OCI-LY7 (cell line): ENCODE data around the gene GGT6.

Experiments
- CTCF ChIP-seq: fragments of 200-600 bp; sonication (generic); conservative IDR thresholded peaks from 2 replicates; pipeline ENCODE4 v1.5.1; 2014; ENCODE audit warnings: mild to moderate bottlenecking, antibody characterized with exemption, low read length, moderate library complexity, mixed read lengths
- EZH2phosphoT487 ChIP-seq: fragments of 200-600 bp; sonication (generic); IDR thresholded peaks from 2 replicates; pipeline ENCODE4 v1.6.1; 2018; ENCODE audit warnings: low read depth, borderline replicate concordance, mild to moderate bottlenecking, mixed run types, antibody characterized with exemption, low read length, moderate library complexity, mixed read lengths

DNA sequence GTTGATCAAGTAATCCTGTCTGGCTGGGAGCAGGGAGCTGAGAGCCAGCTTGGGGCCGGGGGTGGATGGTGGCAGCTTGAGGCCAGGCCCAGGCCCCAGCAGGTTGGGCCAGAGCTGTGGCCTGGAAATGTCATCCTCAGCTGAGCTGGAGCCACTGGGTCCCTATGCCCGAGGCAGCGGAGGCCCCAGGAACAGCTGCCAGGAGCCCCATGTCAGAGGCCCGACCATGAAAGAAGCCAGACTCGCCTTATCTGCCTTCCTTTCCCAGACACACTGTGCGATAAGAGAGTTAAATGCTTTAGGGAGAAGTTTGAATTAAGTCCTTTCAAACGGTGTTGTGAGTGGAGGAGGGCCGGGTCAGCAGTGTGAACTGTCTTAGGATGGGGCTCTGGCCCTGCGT, 27.4 kb upstream of the GGT6 start:
- TF ChIP-seq CTCF, result no peak
- no peak for TF ChIP-seq EZH2phosphoT487
